Skeletal muscle satellite cell (primary cell): Measurements from ENCODE around the gene TREX2.

Source experiments
- H3K27me3 ChIP-seq: 2 replicates; pipeline ENCODE4 v1.7.0; 2013; ENCODE audit warnings: low read length; ENCODE audit not compliant: control insufficient read depth, insufficient read depth
- H3K36me3 ChIP-seq: 2 replicates; pipeline ENCODE4 v1.7.0; 2013; ENCODE audit warnings: mild to moderate bottlenecking, control low read depth, low read length; ENCODE audit not compliant: insufficient read depth
- H3K4me1 ChIP-seq: 2 replicates; pipeline ENCODE4 v1.7.0; 2013; ENCODE audit warnings: low read length; ENCODE audit not compliant: control insufficient read depth, insufficient read depth
- H3K4me2 ChIP-seq: 2 replicates; pipeline ENCODE4 v1.7.0; 2013; ENCODE audit warnings: mild to moderate bottlenecking, low read length
- H3K4me3 ChIP-seq: 2 replicates; pipeline ENCODE4 v1.7.0; 2013; ENCODE audit warnings: low read length
- H3K9ac ChIP-seq: 2 replicates; pipeline ENCODE4 v1.7.0; 2013; ENCODE audit warnings: mild to moderate bottlenecking, low read depth, low read length, moderate library complexity
- H3K9me3 ChIP-seq: replicated peaks from 2 replicates; pipeline ENCODE4 v1.7.0; 2013; ENCODE audit warnings: mild to moderate bottlenecking, control low read depth, low read length

TREX2 gene

DNA sequence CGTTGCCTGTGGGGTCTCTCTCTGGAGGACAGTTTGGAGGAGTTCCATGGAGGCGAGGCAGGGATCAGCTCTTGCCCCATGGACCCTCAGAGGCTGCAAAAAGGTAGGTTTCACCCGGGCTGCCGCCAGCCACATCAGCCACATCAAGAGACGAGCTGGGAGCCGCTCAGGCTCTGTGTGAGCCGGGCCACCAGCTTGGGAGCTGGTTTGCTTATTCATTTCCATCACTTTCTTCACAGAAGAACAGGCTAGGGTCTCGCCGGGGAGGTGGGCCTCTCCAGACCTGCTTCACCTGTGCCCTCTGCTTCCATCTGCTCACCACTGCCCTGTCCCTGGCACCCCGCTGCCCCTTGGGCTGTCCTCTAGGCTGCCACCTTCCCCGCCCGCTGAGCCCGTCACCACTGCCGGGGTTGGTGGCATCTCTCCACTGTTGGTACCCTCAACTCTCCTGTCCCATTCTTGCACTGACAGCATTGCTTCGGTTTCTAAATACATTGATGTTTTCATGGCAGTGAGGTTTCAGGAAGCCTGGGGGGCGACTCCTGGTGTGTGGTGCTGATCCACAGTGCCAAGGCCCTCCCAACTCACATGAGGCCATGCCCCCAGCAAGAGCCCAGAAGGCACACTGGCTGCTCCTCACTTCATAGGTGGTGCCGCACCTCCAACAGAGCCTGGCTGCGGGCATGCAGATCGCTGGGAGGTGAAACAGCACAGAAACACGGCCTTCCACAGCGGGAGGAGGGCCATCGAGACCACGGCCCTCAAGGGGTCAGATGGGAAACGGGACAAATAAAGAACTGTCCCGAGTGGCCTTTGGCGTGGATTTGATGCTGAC, 4.5 kb upstream of the TREX2 start:
- Histone ChIP-seq H3K9ac (no peak overlapping the region), H3K4me3 (no peak overlapping the region), H3K4me1 (no peaks in the 10 kb centered on the region), H3K4me2 (no peak overlapping the region), H3K9me3 (no peaks in the 10 kb centered on the region), H3K27me3 (no peaks in the 10 kb centered on the region), H3K36me3 (no peaks in the 10 kb centered on the region)

DNA sequence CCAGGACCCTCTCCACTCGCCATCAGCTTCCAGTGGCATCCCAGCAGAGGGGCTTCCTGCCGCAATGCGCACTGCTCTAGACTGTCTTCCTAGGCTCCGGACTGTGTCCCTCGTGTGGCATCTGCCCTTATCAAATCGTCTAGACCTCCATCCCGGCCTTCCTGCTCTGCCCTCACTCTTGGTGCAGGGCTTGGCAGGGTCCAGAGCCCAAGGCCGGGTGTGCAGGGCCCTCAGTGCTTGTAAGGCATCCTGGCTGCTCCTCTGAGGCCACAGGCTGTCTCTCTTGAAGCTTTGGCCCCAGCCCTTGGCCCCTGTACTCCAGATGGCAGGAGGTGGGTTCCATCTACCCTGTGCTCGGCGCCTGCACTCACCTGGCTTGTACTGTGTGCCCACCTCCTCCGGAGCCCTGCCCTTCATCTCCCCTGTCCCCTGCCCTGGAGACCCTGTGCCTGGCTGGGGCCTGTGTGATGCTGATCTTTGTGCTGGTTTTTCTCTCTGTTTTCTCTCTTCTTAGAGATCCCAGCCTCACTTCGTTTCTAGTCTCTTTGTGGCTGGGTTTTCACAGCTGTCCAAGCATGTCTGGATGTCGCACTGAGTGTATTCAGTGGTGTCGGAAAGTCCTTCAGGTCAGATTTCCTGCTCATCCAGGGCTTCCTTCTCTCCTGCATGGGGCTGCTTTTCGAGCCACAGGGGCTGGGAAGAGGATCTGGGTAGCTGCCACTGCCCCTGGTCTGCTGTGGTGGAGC, 3.7 kb upstream of the TREX2 start:
- Histone ChIP-seq H3K4me1 (no peaks in the 10 kb centered on the region), H3K4me3 (no peak overlapping the region), H3K9me3 (no peaks in the 10 kb centered on the region), H3K27me3 (no peaks in the 10 kb centered on the region), H3K9ac (no peak overlapping the region), H3K4me2 (no peak overlapping the region), H3K36me3 (no peaks in the 10 kb centered on the region)

DNA sequence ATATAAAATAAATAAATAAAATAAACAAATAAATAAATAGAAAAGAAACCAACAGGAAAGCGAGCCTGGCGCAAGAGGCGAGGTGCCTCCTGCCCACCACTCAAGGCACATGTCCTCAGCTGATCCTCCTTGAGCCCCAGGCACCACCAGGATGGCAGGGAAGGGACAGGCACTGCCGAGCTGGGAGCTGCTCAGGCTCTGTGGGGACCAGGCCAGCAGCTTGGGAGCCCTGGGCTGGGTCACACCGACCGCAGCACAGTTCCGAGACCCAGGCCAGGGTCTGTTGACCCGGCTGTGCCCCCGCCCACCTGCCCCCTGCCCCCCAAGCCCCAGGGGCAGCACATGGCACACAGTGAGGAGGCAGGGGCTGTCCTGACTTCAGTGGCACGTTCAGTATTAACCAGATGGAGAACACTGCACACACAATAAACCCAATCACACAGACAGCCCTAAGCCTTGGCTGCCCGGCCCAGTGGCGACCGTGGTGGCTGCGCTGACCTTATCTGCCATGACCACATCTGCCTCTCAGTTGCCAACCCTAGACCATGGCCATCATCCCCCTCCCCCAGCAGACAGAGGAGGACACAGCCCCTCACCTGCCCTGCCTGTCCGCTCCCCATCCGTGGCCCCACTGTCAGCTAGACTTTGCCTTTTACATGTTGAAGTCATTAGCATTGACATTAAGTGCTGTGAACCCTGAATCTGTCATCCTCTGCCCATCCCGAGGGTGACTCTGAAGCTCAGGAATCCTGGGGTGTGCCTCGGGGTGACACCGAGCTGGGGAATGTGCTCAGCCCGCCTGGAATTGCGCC, 2.9 kb upstream of the TREX2 start:
- Histone ChIP-seq H3K9me3 (no peaks in the 10 kb centered on the region), H3K36me3 (no peaks in the 10 kb centered on the region), H3K4me2 (no peak overlapping the region), H3K4me1 (no peaks in the 10 kb centered on the region), H3K27me3 (no peaks in the 10 kb centered on the region), H3K9ac (no peak overlapping the region), H3K4me3 (no peak overlapping the region)

DNA sequence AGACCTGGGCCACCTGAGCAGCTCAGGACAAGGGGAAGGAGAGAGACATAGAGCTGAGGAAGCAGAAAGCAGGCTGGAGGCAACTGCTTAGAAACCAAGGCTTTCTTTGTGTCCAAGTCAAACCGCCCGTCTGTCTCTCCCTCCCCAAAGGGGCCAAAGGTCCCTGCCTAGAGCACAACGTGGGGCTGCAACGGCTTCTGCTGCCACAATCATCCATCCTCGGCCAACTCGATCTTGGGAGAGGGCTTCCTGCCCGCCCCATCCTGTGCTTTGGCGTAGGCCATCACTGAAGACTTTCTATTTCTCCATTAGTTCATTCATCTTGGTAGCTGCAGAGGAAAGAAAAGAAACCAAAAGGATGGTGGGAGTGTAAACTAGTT, 1.7 kb upstream of the TREX2 start:
- Histone ChIP-seq H3K4me3 (no peak overlapping the region), H3K4me1 (no peaks in the 10 kb centered on the region), H3K4me2 (no peak overlapping the region), H3K36me3 (no peaks in the 10 kb centered on the region), H3K27me3 (no peaks in the 10 kb centered on the region), H3K9me3 (no peaks in the 10 kb centered on the region), H3K9ac (no peak overlapping the region)

DNA sequence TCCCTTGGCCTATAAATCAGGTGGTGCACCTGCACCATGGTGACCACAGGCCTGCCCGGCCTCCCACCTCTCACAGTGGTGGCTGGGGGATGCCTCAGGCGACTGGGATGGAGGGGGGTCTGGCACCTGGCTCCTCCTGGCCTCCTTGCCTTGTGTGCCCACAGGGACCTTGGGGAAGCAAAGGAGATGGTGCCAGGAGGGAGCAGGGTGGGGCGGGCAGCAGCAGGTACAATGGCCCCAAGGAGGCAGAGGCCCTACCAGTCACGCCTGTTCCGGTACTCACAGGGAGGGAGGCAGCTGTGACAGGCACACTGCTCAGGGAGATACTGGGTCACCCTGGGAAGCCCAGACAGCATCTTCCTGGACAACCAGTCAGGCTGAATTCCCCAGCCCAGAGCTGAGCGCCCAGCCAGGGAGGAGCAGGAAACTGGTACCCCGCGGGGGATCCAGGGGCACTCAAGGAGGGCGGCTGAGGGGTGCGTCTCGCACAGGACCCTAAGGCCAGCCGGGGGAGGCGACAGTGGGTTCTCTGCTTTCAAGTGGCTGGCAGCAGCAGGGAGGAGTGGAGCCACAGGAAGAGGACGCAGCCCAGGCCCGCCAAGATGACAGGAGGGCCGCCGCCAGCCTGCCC, 1.2 kb upstream of the TREX2 start:
- Histone ChIP-seq H3K4me3 (no peak overlapping the region), H3K4me2 (no peak overlapping the region), H3K36me3 (no peaks in the 10 kb centered on the region), H3K27me3 (no peaks in the 10 kb centered on the region), H3K9ac (no peak overlapping the region), H3K9me3 (no peaks in the 10 kb centered on the region), H3K4me1 (no peaks in the 10 kb centered on the region)

DNA sequence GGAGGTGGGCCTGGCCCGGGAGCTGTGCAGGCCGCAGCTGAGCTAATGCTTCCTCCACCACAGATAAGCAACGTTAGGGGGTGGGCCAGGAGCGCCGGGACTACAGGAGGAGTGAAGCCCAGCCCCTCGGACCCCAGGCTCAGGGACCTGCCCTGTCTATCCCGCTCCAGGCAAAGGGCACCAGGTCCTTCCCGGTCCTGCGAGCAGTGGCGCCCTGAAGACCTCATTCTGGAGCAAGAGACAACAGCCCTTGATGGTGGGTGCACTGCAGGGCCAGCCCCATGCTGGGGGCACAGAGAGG, 730 bp upstream of the TREX2 start:
- no peaks in the 10 kb centered on the region for H3K9me3 ChIP-seq
- H3K4me2 ChIP-seq: no peak overlapping the region
- H3K4me3 ChIP-seq: no peak overlapping the region
- H3K9ac ChIP-seq: no peak overlapping the region
- H3K27me3 ChIP-seq: no peaks in the 10 kb centered on the region
- no peaks in the 10 kb centered on the region for H3K36me3 ChIP-seq
- no peaks in the 10 kb centered on the region for H3K4me1 ChIP-seq

DNA sequence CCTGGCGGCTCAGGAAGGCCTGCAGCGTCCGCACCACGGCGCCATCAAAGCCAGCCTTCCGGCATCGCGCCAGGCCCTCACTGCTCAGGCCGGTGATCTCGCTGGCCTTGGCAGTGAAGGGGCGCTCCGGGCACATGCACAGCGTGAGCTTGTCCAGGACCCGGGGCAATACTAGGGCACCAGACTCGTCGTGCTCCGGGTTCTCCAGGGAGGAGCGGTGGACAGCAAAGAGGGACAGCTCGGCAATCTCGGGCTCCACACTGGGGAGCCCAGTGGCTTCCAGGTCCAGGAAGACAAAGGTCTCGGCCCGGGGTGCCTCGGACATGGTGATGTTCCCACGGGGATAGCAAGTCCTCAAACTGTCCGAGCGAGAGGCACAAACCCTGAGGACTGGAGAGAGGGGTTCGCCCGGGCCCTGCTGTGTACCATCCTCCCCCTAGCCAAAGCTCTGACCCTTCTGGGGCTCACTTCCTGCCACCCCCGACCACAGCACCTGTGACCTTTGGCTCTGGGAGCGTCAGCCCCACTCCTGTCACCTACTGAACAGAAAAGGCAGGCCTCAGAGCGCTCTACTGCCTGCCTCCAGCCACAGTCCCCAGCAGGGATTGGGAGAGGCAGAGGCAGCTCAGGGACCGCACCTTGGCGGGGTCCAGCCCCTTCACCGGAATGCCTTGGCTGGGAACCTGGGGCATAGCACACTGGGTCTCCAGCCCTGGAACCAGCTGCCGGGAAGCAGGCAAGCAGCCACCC, 575 bp downstream of the TREX2 start:
- Histone ChIP-seq H3K9me3 (no peaks in the 10 kb centered on the region), H3K36me3 (no peaks in the 10 kb centered on the region), H3K4me3 (no peak overlapping the region), H3K27me3 (no peaks in the 10 kb centered on the region), H3K4me1 (no peaks in the 10 kb centered on the region), H3K4me2 (no peak overlapping the region), H3K9ac (no peak overlapping the region)

DNA sequence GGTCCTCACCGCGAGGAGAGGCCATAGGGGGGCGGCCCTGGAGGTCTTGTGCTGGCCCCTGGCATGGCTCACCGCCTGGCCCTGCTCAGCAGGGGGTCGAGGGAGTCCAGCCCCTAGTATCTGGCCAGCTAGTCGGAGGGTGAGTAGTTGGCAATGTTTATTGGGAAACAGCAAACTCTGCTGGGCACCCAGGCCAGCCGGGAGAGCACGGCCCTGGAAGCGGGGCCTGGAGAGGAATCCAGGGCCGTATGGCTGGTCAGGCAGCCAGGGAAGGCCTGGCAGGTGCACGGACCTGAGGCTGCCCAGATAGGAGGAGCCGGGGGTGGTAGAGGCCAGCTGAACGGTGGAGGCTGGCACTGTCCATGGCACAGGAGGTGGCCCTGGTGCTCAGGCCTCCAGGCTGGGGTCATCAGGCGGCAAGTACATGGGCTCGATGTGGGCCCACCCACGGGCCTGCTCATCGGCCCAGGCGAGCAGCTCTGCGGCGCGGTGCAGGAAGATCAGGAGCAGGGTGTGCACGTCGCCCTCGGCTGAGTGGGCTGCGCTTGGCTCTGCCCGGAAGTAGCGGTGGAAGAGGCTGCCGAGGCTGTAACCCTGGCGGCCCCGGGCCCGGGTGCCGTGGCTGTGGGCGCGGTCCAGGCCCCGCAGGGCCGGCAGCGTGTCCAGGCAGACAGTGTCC, 1.4 kb downstream of the TREX2 start:
- Histone ChIP-seq H3K9ac (no peak overlapping the region), H3K36me3 (no peaks in the 10 kb centered on the region), H3K9me3 (no peaks in the 10 kb centered on the region)

DNA sequence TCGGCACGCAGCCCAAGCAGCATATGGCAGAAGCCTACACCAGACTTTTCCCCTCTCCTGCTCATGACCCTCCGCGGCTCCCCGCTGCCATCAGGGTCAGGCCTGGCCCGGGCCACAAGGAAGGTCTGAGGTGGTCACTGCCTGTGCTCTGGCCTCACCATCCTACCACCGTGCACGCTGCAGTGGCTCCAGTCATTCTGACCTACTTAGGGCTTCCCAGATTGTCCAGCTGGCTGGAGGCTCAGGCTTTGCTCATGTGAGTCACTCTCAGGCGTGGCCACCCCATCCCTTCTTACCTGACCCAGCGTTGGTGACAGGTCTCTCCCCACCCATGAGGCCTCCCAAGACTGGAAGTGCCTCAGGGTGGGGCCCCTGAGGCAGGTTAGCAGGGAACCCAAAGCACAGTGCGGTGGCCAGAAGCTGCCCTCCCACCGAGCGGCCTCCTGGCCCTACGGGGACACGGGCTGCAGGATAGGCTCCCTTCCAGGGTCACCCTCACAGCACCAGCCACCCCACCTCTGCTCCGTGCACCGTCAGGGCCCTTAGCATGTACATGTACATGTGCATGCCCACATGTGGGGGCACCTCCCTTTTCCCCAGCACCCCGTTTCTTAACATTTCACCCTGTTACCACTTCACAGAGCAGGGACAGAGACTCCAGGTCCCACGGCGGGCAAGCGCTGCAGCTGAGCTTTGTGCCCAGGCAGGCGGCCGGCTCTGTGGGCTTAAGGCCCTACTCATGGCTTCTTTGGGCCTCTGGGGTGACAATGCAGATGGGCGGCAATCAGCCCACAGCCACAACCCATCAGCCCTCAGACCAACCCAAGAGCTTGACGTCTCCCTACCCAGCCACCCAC, 2.2 kb downstream of the TREX2 start:
- Histone ChIP-seq H3K36me3 (no peaks in the 10 kb centered on the region), H3K4me2 (no peak overlapping the region), H3K9ac (no peak overlapping the region), H3K27me3 (peaks cover 1% of the 10 kb centered on the region), H3K4me1 (no peaks in the 10 kb centered on the region), H3K9me3 (no peaks in the 10 kb centered on the region), H3K4me3 (no peak overlapping the region)

More for the DNA sequence above, 1.4 kb downstream of the TREX2 start:
- Histone ChIP-seq H3K27me3 (no peaks in the 10 kb centered on the region), H3K4me2 (no peak overlapping the region), H3K4me1 (no peaks in the 10 kb centered on the region), H3K4me3 (no peak overlapping the region)

DNA sequence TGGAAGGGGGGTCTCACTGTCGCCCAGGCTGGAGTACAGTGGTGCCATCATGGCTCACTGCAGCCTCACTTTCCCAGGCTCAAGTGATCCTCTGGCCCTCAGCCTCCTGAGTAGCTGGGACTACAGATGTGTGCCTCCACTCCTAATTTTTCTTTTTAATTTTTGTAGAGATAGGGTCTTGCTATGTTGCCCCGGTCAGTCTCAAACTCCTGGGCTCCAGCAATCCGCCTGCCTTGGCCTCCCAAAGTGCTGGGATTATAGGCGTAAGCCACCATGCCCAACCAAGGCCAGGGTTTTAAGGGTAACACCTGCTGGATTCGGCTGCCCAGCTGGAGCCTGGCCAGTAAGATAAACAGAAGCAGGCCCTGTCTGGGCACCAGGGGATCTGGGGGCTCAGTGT, 3.4 kb downstream of the TREX2 start:
- peaks cover 5% of the 10 kb centered on the region for H3K27me3 ChIP-seq
- H3K36me3 ChIP-seq: no peaks in the 10 kb centered on the region
- H3K4me1 ChIP-seq: no peaks in the 10 kb centered on the region
- no peaks in the 10 kb centered on the region for H3K9me3 ChIP-seq
- H3K4me3 ChIP-seq: no peak overlapping the region
- no peak overlapping the region for H3K4me2 ChIP-seq
- H3K9ac ChIP-seq: no peak overlapping the region
